Measurements from ENCODE around the gene PFDN1.

DNA sequence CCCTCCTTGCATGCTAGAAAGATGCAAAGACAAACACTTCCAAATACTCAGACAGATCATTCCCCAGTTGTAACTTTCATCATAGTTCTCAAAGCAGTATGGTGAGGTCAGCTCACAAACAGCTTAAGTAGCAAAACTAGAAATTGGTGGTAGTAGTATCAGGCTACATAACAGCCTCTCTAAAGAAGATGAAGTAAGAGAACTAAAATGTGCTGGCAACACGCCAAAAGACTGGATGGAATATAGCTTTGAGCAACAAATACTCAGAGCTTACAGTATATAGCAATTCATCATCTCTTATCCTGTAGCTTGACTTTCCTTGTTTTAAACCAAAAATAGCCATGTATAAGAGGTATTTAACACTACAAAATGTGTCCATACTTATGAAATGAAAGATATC is 7.5 kb downstream of the PFDN1 start:
- TF ChIP-seq, protein P1, sequence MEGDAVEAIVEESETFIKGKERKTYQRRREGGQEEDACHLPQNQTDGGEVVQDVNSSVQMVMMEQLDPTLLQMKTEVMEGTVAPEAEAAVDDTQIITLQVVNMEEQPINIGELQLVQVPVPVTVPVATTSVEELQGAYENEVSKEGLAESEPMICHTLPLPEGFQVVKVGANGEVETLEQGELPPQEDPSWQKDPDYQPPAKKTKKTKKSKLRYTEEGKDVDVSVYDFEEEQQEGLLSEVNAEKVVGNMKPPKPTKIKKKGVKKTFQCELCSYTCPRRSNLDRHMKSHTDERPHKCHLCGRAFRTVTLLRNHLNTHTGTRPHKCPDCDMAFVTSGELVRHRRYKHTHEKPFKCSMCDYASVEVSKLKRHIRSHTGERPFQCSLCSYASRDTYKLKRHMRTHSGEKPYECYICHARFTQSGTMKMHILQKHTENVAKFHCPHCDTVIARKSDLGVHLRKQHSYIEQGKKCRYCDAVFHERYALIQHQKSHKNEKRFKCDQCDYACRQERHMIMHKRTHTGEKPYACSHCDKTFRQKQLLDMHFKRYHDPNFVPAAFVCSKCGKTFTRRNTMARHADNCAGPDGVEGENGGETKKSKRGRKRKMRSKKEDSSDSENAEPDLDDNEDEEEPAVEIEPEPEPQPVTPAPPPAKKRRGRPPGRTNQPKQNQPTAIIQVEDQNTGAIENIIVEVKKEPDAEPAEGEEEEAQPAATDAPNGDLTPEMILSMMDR (IDR thresholded peaks at IDR 0.05): no peak
- TF ChIP-seq EP300 (IDR thresholded peaks at IDR 0.05) (no peak), POLR2A (IDR thresholded peaks at IDR 0.05) (no peak), POLR2AphosphoS5 (IDR thresholded peaks at IDR 0.05) (peak in 1 of 3 donors; percentile 52)
